GM23338 (cell line): ENCODE results near the gene EYS. TPM values are rescaled to one million over a fixed set of nuclear protein-coding genes. Genes with fewer than 3 reads are reported as not detected.

Experiments used
- ATAC-seq: fragments of 200-7000 bp; cut with Tn5 transposase; 3 replicates; pipeline ENCODE4 v1.9.1; 2020
- DNase-seq: peaks from one replicate; pipeline ENCODE4 v3.0.0-alpha.2; 2015; ENCODE audit warnings: low spot score
- H2AFZ ChIP-seq: fragments of 200-600 bp; sonication (generic); 2 replicates; pipeline ENCODE4 v1.8.0; 2016; ENCODE audit warnings: antibody characterized with exemption, mild to moderate bottlenecking, moderate library complexity
- H3F3A ChIP-seq: fragments of 200-600 bp; sonication (generic); replicated peaks from 2 replicates; pipeline ENCODE4 v1.8.0; 2017; ENCODE audit warnings: antibody characterized with exemption, mixed run types, low read depth
- H3K27ac ChIP-seq: fragments of 200-600 bp; sonication (generic); 2 replicates; pipeline ENCODE4 v1.6.1; 2016; ENCODE audit warnings: low read depth
- H3K27me3 ChIP-seq: fragments of 200-600 bp; sonication (generic); 2 replicates; pipeline ENCODE4 v1.8.0; 2016; ENCODE audit warnings: mild to moderate bottlenecking, mixed run types, moderate library complexity; ENCODE audit not compliant: insufficient read depth
- H3K36me3 ChIP-seq: fragments of 200-600 bp; sonication (generic); 2 replicates; pipeline ENCODE4 v1.8.0; 2016; ENCODE audit warnings: mild to moderate bottlenecking; ENCODE audit not compliant: insufficient read depth
- H3K4me1 ChIP-seq: fragments of 200-600 bp; sonication (generic); 2 replicates; pipeline ENCODE4 v1.8.0; 2016; ENCODE audit warnings: mild to moderate bottlenecking, moderate library complexity; ENCODE audit not compliant: insufficient read depth
- H3K4me2 ChIP-seq: fragments of 200-600 bp; sonication (generic); 2 replicates; pipeline ENCODE4 v1.7.1; 2017; ENCODE audit warnings: mixed run types
- H3K4me3 ChIP-seq: fragments of 200-600 bp; sonication (generic); 2 replicates; pipeline ENCODE4 v1.6.1; 2016; ENCODE audit warnings: mixed run types
- H3K79me2 ChIP-seq: fragments of 200-600 bp; sonication (generic); replicated peaks from 2 replicates; pipeline ENCODE4 v1.8.0; 2017; ENCODE audit warnings: mild to moderate bottlenecking; ENCODE audit not compliant: insufficient read depth
- H3K9me2 ChIP-seq: fragments of 200-600 bp; sonication (generic); 2 replicates; pipeline ENCODE4 v1.8.0; 2017; ENCODE audit not compliant: insufficient read depth
- H4K20me1 ChIP-seq: fragments of 200-600 bp; sonication (generic); replicated peaks from 2 replicates; pipeline ENCODE4 v1.8.0; 2017; ENCODE audit warnings: mild to moderate bottlenecking; ENCODE audit not compliant: insufficient read depth
- H3K27ac Mint-ChIP-seq: 2 replicates; pipeline ENCODE4 v1.8.0; 2020; ENCODE audit warnings: inconsistent platforms, mild to moderate bottlenecking, moderate library complexity, mixed read lengths
- H3K27me3 Mint-ChIP-seq: 3 replicates; pipeline ENCODE4 v1.8.0; 2022; ENCODE audit warnings: low read depth, mild to moderate bottlenecking, moderate library complexity, mixed read lengths, inconsistent platforms; ENCODE audit not compliant: insufficient read depth, poor library complexity
- H3K36me3 Mint-ChIP-seq: 3 replicates; pipeline ENCODE4 v1.8.0; 2021; ENCODE audit warnings: low read depth, mild to moderate bottlenecking, inconsistent platforms, moderate library complexity, mixed read lengths
- H3K4me1 Mint-ChIP-seq: 3 replicates; pipeline ENCODE4 v1.8.0; 2020; ENCODE audit warnings: mild to moderate bottlenecking, inconsistent platforms, mixed read lengths
- H3K4me3 Mint-ChIP-seq: 3 replicates; pipeline ENCODE4 v1.8.0; 2021; ENCODE audit warnings: moderate library complexity, mild to moderate bottlenecking, inconsistent platforms, mixed read lengths
- H3K9me3 Mint-ChIP-seq: 3 replicates; pipeline ENCODE4 v1.8.0; 2020; ENCODE audit warnings: moderate library complexity, mild to moderate bottlenecking, inconsistent platforms, mixed read lengths
- CREB1 ChIP-seq: fragments of 250-450 bp; sonication (Bioruptor Pico); IDR thresholded peaks from 2 replicates; pipeline ENCODE4 v1.5.0; 2020; ENCODE audit warnings: low read depth, mild to moderate bottlenecking, moderate library complexity
- CTCF ChIP-seq, 2 experiments: fragments of 200-600 bp in 1 of 2; sonication (generic) in 1 of 2; conservative IDR thresholded peaks; 2 replicates each; pipeline versions ENCODE4 v1.5.1 to v1.6.1; 2016 to 2017; ENCODE audit warnings: antibody characterized with exemption in 2 of 2, low read depth in 2 of 2, mild to moderate bottlenecking in 2 of 2, moderate library complexity in 1 of 2
- ETS1 ChIP-seq: IDR thresholded peaks from 2 replicates; pipeline ENCODE4 v1.6.1; 2016; ENCODE audit warnings: antibody characterized with exemption
- EZH2 ChIP-seq: fragments of 200-600 bp; sonication (generic); IDR thresholded peaks from one replicate; pipeline ENCODE4 v1.8.0; 2017; ENCODE audit warnings: antibody characterized with exemption, mild to moderate bottlenecking, low read depth; ENCODE audit not compliant: unreplicated experiment
- EZH2phosphoT487 ChIP-seq: fragments of 200-600 bp; sonication (generic); IDR thresholded peaks from one replicate; pipeline ENCODE4 v1.8.1; 2018; ENCODE audit warnings: antibody characterized with exemption; ENCODE audit not compliant: unreplicated experiment
- JUNB ChIP-seq: IDR thresholded peaks from one replicate; pipeline ENCODE4 v1.6.1; 2016; ENCODE audit warnings: antibody characterized with exemption; ENCODE audit not compliant: unreplicated experiment
- NANOG ChIP-seq: IDR thresholded peaks from 2 replicates; pipeline ENCODE4 v1.6.1; 2016; ENCODE audit warnings: antibody characterized with exemption, borderline replicate concordance
- POLR2AphosphoS5 ChIP-seq: IDR thresholded peaks from 2 replicates; pipeline ENCODE4 v1.6.1; 2016; ENCODE audit warnings: antibody characterized with exemption, low read depth
- REST ChIP-seq: IDR thresholded peaks from one replicate; pipeline ENCODE4 v1.6.1; 2018; ENCODE audit warnings: antibody characterized with exemption; ENCODE audit not compliant: unreplicated experiment
- STAT1 ChIP-seq: IDR thresholded peaks from one replicate; pipeline ENCODE4 v1.6.1; 2016; ENCODE audit warnings: antibody characterized with exemption; ENCODE audit not compliant: unreplicated experiment
- ZNF114 ChIP-seq: fragments of 250-450 bp; sonication (Bioruptor Pico); IDR thresholded peaks from 2 replicates; pipeline ENCODE4 v1.5.0; 2020; ENCODE audit warnings: mild to moderate bottlenecking, moderate library complexity
- ZNF331 ChIP-seq: fragments of 250-450 bp; sonication (Bioruptor Pico); IDR thresholded peaks from 2 replicates; pipeline ENCODE4 v1.5.0; 2020; ENCODE audit warnings: low read depth, mild to moderate bottlenecking, moderate library complexity
- ZNF462 ChIP-seq: fragments of 250-450 bp; sonication (Bioruptor Pico); IDR thresholded peaks from 2 replicates; pipeline ENCODE4 v1.5.0; 2020; ENCODE audit warnings: mild to moderate bottlenecking, moderate library complexity
- polyA plus RNA-seq: library from polyadenylated mRNA; unstranded; fragments of >200 nt; fragmentation: Nextera tagmentation; extraction: Ambion mirVana; gene quantifications from 2 replicates; pipeline ENCODE4 v1.2.1, GENCODE V29; 2016
- total RNA-seq: library from RNA; depleted of rRNA; stranded (reverse); fragments of >200 nt; shearing (Covaris generic); gene quantifications from 2 replicates; pipeline ENCODE4 v1.2.3, GENCODE V29; 2014

Gene EYS
- total and polyA plus RNA-seq, 2 experiments from 2014 or later = 0.38 to 0.52 TPM

- H3K27me3 Mint-ChIP-seq = peaks cover 3% of the 10 kb centered on the region
- H2AFZ ChIP-seq = no peak overlapping the region
- H3K79me2 ChIP-seq = no peaks in the 10 kb centered on the region
- no peak overlapping the region for H3K4me3 Mint-ChIP-seq
- no peak overlapping the region for H3K4me2 ChIP-seq
- H3K27ac Mint-ChIP-seq = no peak overlapping the region
- no peak for DNase-seq
- peaks cover 6% of the 10 kb centered on the region; the same call in 2 of the 3 replicates for H3K4me1 Mint-ChIP-seq
- ATAC-seq = no peak
- no peaks in the 10 kb centered on the region for H3K36me3 ChIP-seq
- H3F3A ChIP-seq = no peaks in the 10 kb centered on the region
- H4K20me1 ChIP-seq = no peaks in the 10 kb centered on the region
- H3K9me2 ChIP-seq = no peaks in the 10 kb centered on the region
- no peaks in the 10 kb centered on the region for H3K4me1 ChIP-seq
- no peak for TF ChIP-seq ZNF331 (CRISPR knock-in tag)
- TF ChIP-seq ZNF114 (CRISPR knock-in tag) = no peak
- no peak for TF ChIP-seq NANOG
- TF ChIP-seq CTCF (conservative IDR thresholded peaks at IDR 0.05; ENCODE audit: low read depth in 2 of 2) = no peak
- no peak for TF ChIP-seq ETS1
- TF ChIP-seq STAT1 = no peak
- TF ChIP-seq CREB1 (CRISPR knock-in tag) = no peak
- no peak for TF ChIP-seq ZNF462 (CRISPR knock-in tag)
- no peak for TF ChIP-seq JUNB
- TF ChIP-seq POLR2AphosphoS5 = no peak
- TF ChIP-seq EZH2phosphoT487 = no peak
- no peak for TF ChIP-seq REST
- no peak for TF ChIP-seq EZH2
- no peak overlapping the region for H3K4me3 ChIP-seq
- no peaks in the 10 kb centered on the region for H3K27me3 ChIP-seq
- peaks cover 9% of the 10 kb centered on the region; the same call in 2 of the 3 replicates for H3K9me3 Mint-ChIP-seq
- H3K36me3 Mint-ChIP-seq = no peaks in the 10 kb centered on the region; the same call in 2 of the 3 replicates
- H3K27ac ChIP-seq = no peak overlapping the region
Observed at GRCh38 chr6:64122712-64123375, 1584.2 kb downstream of the EYS start.
